NCI-H2081 (cell line): ENCODE data around the gene INO80B.
A peak's percentile ranks its signal among the peaks of the same experiment; 100 is the strongest.

Experiments used
- DNase-seq, 2 experiments: peaks; one replicate each; lab custom pipeline; 2025; lab: John Stamatoyannopoulos, UW

The INO80B gene

GRCh38 chr2:74502147-74502719 lies 47.3 kb downstream of the INO80B start:
- DNase-seq: no peak

- peak; percentile 40 to 65 for DNase-seq
Measured at GRCh38 chr2:74502720-74503505, 48.0 kb downstream of the INO80B start.

GRCh38 chr2:74503506-74504475 lies 48.9 kb downstream of the INO80B start:
- no peak for DNase-seq

- no peak for DNase-seq
Measured at GRCh38 chr2:74504591-74504990, 49.7 kb downstream of the INO80B start.

GRCh38 chr2:74505448-74506246 lies 50.8 kb downstream of the INO80B start:
- DNase-seq: no peak

GRCh38 chr2:74507145-74507925 lies 52.4 kb downstream of the INO80B start, which contains the start of gene PCGF1:
Gene PCGF1, minus strand, starts transcription at chr2:74507695. Its CDS starts 27 bp downstream, at chr2:74507668.
- peak; percentile 99 for DNase-seq
